H1 (cell line): Measurements from ENCODE around the gene CNTNAP1.

ENCODE experiments used
- EP300 ChIP-seq, 2 experiments: IDR thresholded peaks; 1 replicate in 1 of 2; 2 replicates in 1 of 2; pipeline ENCODE4 v1.6.1; 2011 to 2012; ENCODE audit warnings: low read depth in 2 of 2, low read length in 2 of 2, mild to moderate bottlenecking in 2 of 2, borderline replicate concordance in 1 of 2, inconsistent platforms in 1 of 2, moderate library complexity in 1 of 2
- EZH2 ChIP-seq: fragments of 200-600 bp; sonication (generic); IDR thresholded peaks from 2 replicates; pipeline ENCODE4 v1.7.1; 2012; ENCODE audit warnings: low read depth, mild to moderate bottlenecking, moderate library complexity, low read length, inconsistent platforms; ENCODE audit not compliant: severe bottlenecking
- HDAC2 ChIP-seq, 2 experiments: fragments of 300-600 bp in 1 of 2; sonication (generic) in 1 of 2; IDR thresholded peaks; 2 replicates each; pipeline ENCODE4 v1.6.1; 2011 to 2012; ENCODE audit warnings: low read depth in 2 of 2, low read length in 2 of 2, mild to moderate bottlenecking in 2 of 2, moderate library complexity in 2 of 2, borderline replicate concordance in 1 of 2, inconsistent platforms in 1 of 2
- SIRT6 ChIP-seq: IDR thresholded peaks from one replicate; pipeline ENCODE4 v1.7.1; 2012; ENCODE audit warnings: low read length, inconsistent platforms
- TBP ChIP-seq: IDR thresholded peaks from 2 replicates; pipeline ENCODE4 v1.6.1; 2011; ENCODE audit warnings: low read depth, low read length, improper control_type of control experiment
- TF ChIP-seq, protein P1 (sequence below), 3 experiments: IDR thresholded peaks; 1 replicate in 2 of 3; 2 replicates in 1 of 3; pipeline versions ENCODE4 v1.5.1 to v1.6.1; 2011; ENCODE audit warnings: low read length in 3 of 3, mild to moderate bottlenecking in 3 of 3, inconsistent platforms in 2 of 3, low read depth in 1 of 3, moderate library complexity in 1 of 3; ENCODE audit not compliant: insufficient read depth in 1 of 3; ENCODE audit errors: control extremely low read depth in 1 of 3

DNA sequence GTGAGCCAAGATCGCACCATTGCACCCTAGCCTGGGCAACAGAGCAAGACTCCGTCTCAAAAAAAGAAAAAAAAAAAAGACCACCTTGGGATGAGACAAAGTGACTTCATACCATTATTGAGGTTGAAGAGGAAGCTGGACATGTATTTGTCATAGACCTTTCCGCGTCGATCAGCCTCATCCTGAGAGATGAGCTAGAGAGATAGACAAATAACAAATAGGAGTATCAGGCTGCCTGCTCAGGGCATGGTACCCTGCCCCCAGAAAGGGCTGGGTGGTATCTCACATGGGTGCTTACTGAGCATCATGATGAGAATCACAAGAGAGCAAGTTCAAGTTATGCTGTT is 22.1 kb downstream of the CNTNAP1 start:
- TF ChIP-seq TBP: no peak
- no peak for TF ChIP-seq EP300 (IDR thresholded peaks at IDR 0.05; ENCODE audit: borderline replicate concordance in 1 of 2, low read depth in 2 of 2, low read length in 2 of 2)
- TF ChIP-seq HDAC2 (IDR thresholded peaks at IDR 0.05; ENCODE audit: borderline replicate concordance in 1 of 2, low read depth in 2 of 2, low read length in 2 of 2): no peak
- TF ChIP-seq SIRT6: no peak
- TF ChIP-seq EZH2: no peak
- TF ChIP-seq, protein P1, sequence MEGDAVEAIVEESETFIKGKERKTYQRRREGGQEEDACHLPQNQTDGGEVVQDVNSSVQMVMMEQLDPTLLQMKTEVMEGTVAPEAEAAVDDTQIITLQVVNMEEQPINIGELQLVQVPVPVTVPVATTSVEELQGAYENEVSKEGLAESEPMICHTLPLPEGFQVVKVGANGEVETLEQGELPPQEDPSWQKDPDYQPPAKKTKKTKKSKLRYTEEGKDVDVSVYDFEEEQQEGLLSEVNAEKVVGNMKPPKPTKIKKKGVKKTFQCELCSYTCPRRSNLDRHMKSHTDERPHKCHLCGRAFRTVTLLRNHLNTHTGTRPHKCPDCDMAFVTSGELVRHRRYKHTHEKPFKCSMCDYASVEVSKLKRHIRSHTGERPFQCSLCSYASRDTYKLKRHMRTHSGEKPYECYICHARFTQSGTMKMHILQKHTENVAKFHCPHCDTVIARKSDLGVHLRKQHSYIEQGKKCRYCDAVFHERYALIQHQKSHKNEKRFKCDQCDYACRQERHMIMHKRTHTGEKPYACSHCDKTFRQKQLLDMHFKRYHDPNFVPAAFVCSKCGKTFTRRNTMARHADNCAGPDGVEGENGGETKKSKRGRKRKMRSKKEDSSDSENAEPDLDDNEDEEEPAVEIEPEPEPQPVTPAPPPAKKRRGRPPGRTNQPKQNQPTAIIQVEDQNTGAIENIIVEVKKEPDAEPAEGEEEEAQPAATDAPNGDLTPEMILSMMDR (IDR thresholded peaks at IDR 0.05; ENCODE audit: control extremely low read depth in 1 of 3, insufficient read depth in 1 of 3, low read depth in 1 of 3, low read length in 3 of 3): no peak
